ENCODE results near the gene FTCD.
"Not testable (repeated sequence)": the region's sequence is repeated elsewhere in the genome, so short reads cannot be mapped to it uniquely, and the experiment has no call there.

The FTCD gene

GRCh38 chr21:46110499-46111192 lies 44.7 kb downstream of the FTCD start:
- DNase-seq (ENCODE audit: low spot score), result peak; percentile 38

GRCh38 chr21:46109313-46110221 lies 45.8 kb downstream of the FTCD start:
- no peak for DNase-seq (ENCODE audit: low spot score)

- no peak for DNase-seq (ENCODE audit: low spot score)
Measured at GRCh38 chr21:46108827-46109312, 46.5 kb downstream of the FTCD start.

GRCh38 chr21:46107376-46107775 lies 48.0 kb downstream of the FTCD start:
- not testable (repeated sequence) for DNase-seq (ENCODE audit: low spot score)

GRCh38 chr21:46104104-46104503 lies 51.3 kb downstream of the FTCD start:
- DNase-seq (ENCODE audit: low spot score), result no peak

- DNase-seq (ENCODE audit: low spot score), result no peak
Measured at GRCh38 chr21:46100906-46101305, 54.5 kb downstream of the FTCD start.

GRCh38 chr21:46100426-46100825 lies 55.0 kb downstream of the FTCD start:
- DNase-seq (ENCODE audit: low spot score), result no peak

GRCh38 chr21:46100020-46100419 lies 55.4 kb downstream of the FTCD start:
- DNase-seq (ENCODE audit: low spot score), result no peak

- DNase-seq (ENCODE audit: low spot score), result no peak
Measured at GRCh38 chr21:46099476-46099875, 55.9 kb downstream of the FTCD start.

- no peak for DNase-seq (ENCODE audit: low spot score)
Measured at GRCh38 chr21:46098303-46099141, 56.9 kb downstream of the FTCD start.

- no peak for DNase-seq (ENCODE audit: low spot score)
Measured at GRCh38 chr21:46097336-46098293, 57.8 kb downstream of the FTCD start, which contains the start of gene COL6A2. TSS of gene COL6A2 (plus strand) at chr21:46098112.

- DNase-seq (ENCODE audit: low spot score), result no peak
Measured at GRCh38 chr21:46096596-46097335, 58.6 kb downstream of the FTCD start.

GRCh38 chr21:46095814-46096595 lies 59.4 kb downstream of the FTCD start:
- no peak for DNase-seq (ENCODE audit: low spot score)

GRCh38 chr21:46095083-46095719 lies 60.2 kb downstream of the FTCD start:
- no peak for DNase-seq (ENCODE audit: low spot score)

- DNase-seq (ENCODE audit: low spot score), result no peak
Measured at GRCh38 chr21:46094401-46095082, 60.8 kb downstream of the FTCD start.

- DNase-seq (ENCODE audit: low spot score), result no peak
Measured at GRCh38 chr21:46093668-46094400, 61.5 kb downstream of the FTCD start.

GRCh38 chr21:46092811-46093667 lies 62.3 kb downstream of the FTCD start:
- no peak for DNase-seq (ENCODE audit: low spot score)
